H9 (cell line): ENCODE measurements around the gene HOXD10. TPM values are rescaled to one million over a fixed set of nuclear protein-coding genes. Genes with fewer than 3 reads are reported as not detected.

Experiments used
- DNase-seq: peaks from one replicate; pipeline ENCODE4 v3.0.0-alpha.2; 2017
- H2AFZ ChIP-seq: one replicate; pipeline ENCODE4 v1.6.1; 2013; ENCODE audit warnings: mild to moderate bottlenecking, low read length, control low read depth, moderate library complexity
- H2AK5ac ChIP-seq: 2 replicates; pipeline ENCODE4 v1.6.1; 2013; ENCODE audit warnings: low read length, control low read depth, mixed read lengths; ENCODE audit not compliant: insufficient read length
- H2BK120ac ChIP-seq: one replicate; pipeline ENCODE4 v1.6.1; 2013; ENCODE audit warnings: low read depth, mild to moderate bottlenecking, low read length, control low read depth, inconsistent platforms; ENCODE audit not compliant: poor library complexity, severe bottlenecking
- H2BK12ac ChIP-seq: 2 replicates; pipeline ENCODE4 v1.6.1; 2013; ENCODE audit warnings: low read length, control low read depth, mixed read lengths, low read depth; ENCODE audit not compliant: insufficient read length
- H2BK15ac ChIP-seq: 2 replicates; pipeline ENCODE4 v1.6.1; 2013; ENCODE audit warnings: low read depth, low read length, control low read depth
- H2BK20ac ChIP-seq: one replicate; pipeline ENCODE4 v1.6.1; 2013; ENCODE audit warnings: low read depth, mild to moderate bottlenecking, low read length, control low read depth, inconsistent platforms; ENCODE audit not compliant: poor library complexity, severe bottlenecking
- H2BK5ac ChIP-seq: 2 replicates; pipeline ENCODE4 v1.6.1; 2013; ENCODE audit warnings: low read length, control low read depth, mixed read lengths; ENCODE audit not compliant: insufficient read length
- H3K14ac ChIP-seq: 2 replicates; pipeline ENCODE4 v1.6.1; 2013; ENCODE audit warnings: low read length, control low read depth; ENCODE audit not compliant: insufficient read depth
- H3K18ac ChIP-seq: 2 replicates; pipeline ENCODE4 v1.6.1; 2013; ENCODE audit warnings: low read depth, mild to moderate bottlenecking, mixed read lengths, low read length, control low read depth; ENCODE audit not compliant: insufficient read length
- H3K23ac ChIP-seq: 2 replicates; pipeline ENCODE4 v1.6.1; 2013; ENCODE audit warnings: low read length, control low read depth, mixed read lengths, low read depth; ENCODE audit not compliant: insufficient read length
- H3K23me2 ChIP-seq: 2 replicates; pipeline ENCODE4 v1.6.1; 2013; ENCODE audit warnings: low read depth, mild to moderate bottlenecking, mixed read lengths, low read length, control low read depth; ENCODE audit not compliant: insufficient read length, poor library complexity, severe bottlenecking
- H3K27ac ChIP-seq: 2 replicates; pipeline ENCODE4 v1.5.1; 2013; ENCODE audit warnings: low read length, control low read depth, mixed read lengths, low read depth; ENCODE audit not compliant: insufficient read length
- H3K27me3 ChIP-seq: 2 replicates; pipeline ENCODE4 v1.6.1; 2013; ENCODE audit warnings: low read length, control low read depth, inconsistent platforms; ENCODE audit not compliant: insufficient read depth
- H3K4ac ChIP-seq: 2 replicates; pipeline ENCODE4 v1.6.1; 2013; ENCODE audit warnings: low read depth, mild to moderate bottlenecking, control low read depth, inconsistent platforms, low read length, moderate library complexity
- H3K4me1 ChIP-seq: 2 replicates; pipeline ENCODE4 v1.6.1; 2013; ENCODE audit warnings: low read length, control low read depth, inconsistent platforms; ENCODE audit not compliant: insufficient read depth
- H3K4me2 ChIP-seq: 2 replicates; pipeline ENCODE4 v1.6.1; 2013; ENCODE audit warnings: low read length, control low read depth, mixed read lengths; ENCODE audit not compliant: insufficient read length, insufficient read depth
- H3K56ac ChIP-seq: 2 replicates; pipeline ENCODE4 v1.6.1; 2013; ENCODE audit warnings: low read depth, mild to moderate bottlenecking, mixed read lengths, low read length, control low read depth; ENCODE audit not compliant: insufficient read length
- H3K79me1 ChIP-seq: 2 replicates; pipeline ENCODE4 v1.6.1; 2013; ENCODE audit warnings: low read depth, mild to moderate bottlenecking, moderate library complexity, low read length, control low read depth, inconsistent platforms; ENCODE audit not compliant: insufficient read depth, poor library complexity, severe bottlenecking
- H3K79me2 ChIP-seq: 2 replicates; pipeline ENCODE4 v1.6.1; 2013; ENCODE audit warnings: low read length, control low read depth, inconsistent platforms; ENCODE audit not compliant: insufficient read depth
- H3K9ac ChIP-seq: 2 replicates; pipeline ENCODE4 v1.6.1; 2013; ENCODE audit warnings: low read length, control low read depth, mixed read lengths; ENCODE audit not compliant: insufficient read length; ENCODE audit errors: extremely low read depth
- H3K9me3 ChIP-seq: one replicate; pipeline ENCODE4 v1.6.1; 2013; ENCODE audit warnings: low read depth, low read length, inconsistent platforms; ENCODE audit not compliant: control insufficient read depth
- H3T11ph ChIP-seq: one replicate; pipeline ENCODE4 v1.6.1; 2013; ENCODE audit warnings: mild to moderate bottlenecking, low read length, control low read depth, inconsistent platforms
- H4K20me1 ChIP-seq: one replicate; pipeline ENCODE4 v1.6.1; 2013; ENCODE audit not compliant: control insufficient read depth, insufficient read length, insufficient read depth
- H4K5ac ChIP-seq: 2 replicates; pipeline ENCODE4 v1.6.1; 2013; ENCODE audit warnings: low read depth, mild to moderate bottlenecking, mixed read lengths, low read length, control low read depth; ENCODE audit not compliant: insufficient read length
- H4K8ac ChIP-seq: replicated peaks from 2 replicates; pipeline ENCODE4 v1.6.1; 2013; ENCODE audit warnings: low read length, control low read depth, mixed read lengths, low read depth; ENCODE audit not compliant: insufficient read length
- H4K91ac ChIP-seq: 2 replicates; pipeline ENCODE4 v1.6.1; 2013; ENCODE audit warnings: low read depth, mild to moderate bottlenecking, moderate library complexity, mixed read lengths, low read length, control low read depth; ENCODE audit not compliant: insufficient read length
- H3K27ac Mint-ChIP-seq, 3 experiments: 2 replicates in 2 of 3; 3 replicates in 1 of 3; pipeline ENCODE4 v1.8.0; 2020 to 2021; ENCODE audit warnings: mixed read lengths in 3 of 3, mild to moderate bottlenecking in 1 of 3, moderate library complexity in 1 of 3
- H3K27me3 Mint-ChIP-seq: 2 replicates; pipeline ENCODE4 v1.8.0; 2021; ENCODE audit warnings: low read depth, mild to moderate bottlenecking, moderate library complexity, mixed read lengths
- H3K36me3 Mint-ChIP-seq, 3 experiments: 2 replicates in 2 of 3; 3 replicates in 1 of 3; pipeline ENCODE4 v1.8.0; 2020 to 2021; ENCODE audit warnings: low read depth in 3 of 3, mixed read lengths in 3 of 3; ENCODE audit not compliant: insufficient read depth in 1 of 3
- H3K4me1 Mint-ChIP-seq, 2 experiments: 2 replicates each; pipeline ENCODE4 v1.8.0; 2020; ENCODE audit warnings: mixed read lengths in 2 of 2
- H3K4me3 Mint-ChIP-seq, 2 experiments: 2 replicates in 1 of 2; 3 replicates in 1 of 2; pipeline ENCODE4 v1.8.0; 2020 to 2021; ENCODE audit warnings: mild to moderate bottlenecking in 2 of 2, mixed read lengths in 2 of 2, moderate library complexity in 1 of 2
- H3K9me3 Mint-ChIP-seq, 2 experiments: 2 replicates in 1 of 2; 3 replicates in 1 of 2; pipeline ENCODE4 v1.8.0; 2020; ENCODE audit warnings: mild to moderate bottlenecking in 2 of 2, mixed read lengths in 2 of 2, moderate library complexity in 1 of 2
- CTCF ChIP-seq: fragments of 200-600 bp; sonication (generic); conservative IDR thresholded peaks from 3 replicates; pipeline ENCODE4 v1.8.0; 2021; ENCODE audit warnings: antibody characterized with exemption, mild to moderate bottlenecking
- WGBS: extraction: QIAGEN DNeasy Blood & Tissue Kit; methylation state at CpG from one replicate; pipeline ENCODE4 v1.1.7; 2013; ENCODE audit warnings: missing lambda C conversion rate, low lambda C conversion rate, mixed read lengths; ENCODE audit not compliant: insufficient read length; ENCODE audit errors: extremely low coverage; 5-methylcytosine and 5-hydroxymethylcytosine counted together
- total RNA-seq: library from RNA; stranded (reverse); gene quantifications from 2 replicates; pipeline ENCODE4 v1.2.1, GENCODE V29; 2021

The HOXD10 gene
- total RNA-seq, 1 experiment from 2014 or later = not detected

DNA sequence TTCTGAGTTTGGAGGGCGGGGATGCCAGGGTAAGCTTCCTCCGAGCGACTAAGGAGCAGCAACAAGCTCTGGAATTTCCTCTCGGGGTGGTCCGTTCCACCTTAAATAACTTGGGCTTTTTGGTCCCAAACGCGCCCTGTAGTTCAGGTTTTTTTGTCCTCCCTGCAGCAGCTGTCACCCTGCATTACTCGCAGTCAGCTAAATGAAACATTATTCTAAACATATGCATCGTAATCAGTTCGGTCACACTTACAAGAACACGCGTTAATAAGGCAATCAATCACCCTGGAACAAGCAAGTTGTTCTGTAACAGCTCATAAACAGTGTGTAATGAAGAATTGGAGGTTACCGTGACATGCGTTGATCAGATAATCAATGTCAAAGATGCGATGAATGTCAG lies 41.1 kb upstream of the HOXD10 start:
- Histone ChIP-seq H2BK12ac (no peak overlapping the region), H2AK5ac (no peak overlapping the region), H3K9me3 (no peaks in the 10 kb centered on the region), H2BK120ac (no peak overlapping the region), H3K23me2 (peaks cover 7% of the 10 kb centered on the region), H3T11ph (no peak overlapping the region), H3K79me2 (no peaks in the 10 kb centered on the region), H3K27ac (no peak overlapping the region), H3K27me3 (peaks cover 87% of the 10 kb centered on the region), H3K18ac (no peak overlapping the region), H2BK15ac (no peak overlapping the region), H3K14ac (no peak overlapping the region), H2BK20ac (no peak overlapping the region), H3K56ac (no peak overlapping the region), H3K4me2 (peak overlapping the region; percentile 39), H2AFZ (no peak overlapping the region), H3K9ac (no peak overlapping the region), H3K4me1 (no peaks in the 10 kb centered on the region), H3K4ac (no peak overlapping the region), H3K79me1 (no peaks in the 10 kb centered on the region), H4K20me1 (no peaks in the 10 kb centered on the region), H4K91ac (no peak overlapping the region), H4K8ac (no peak overlapping the region), H2BK5ac (no peak overlapping the region), H4K5ac (no peak overlapping the region), H3K23ac (no peak overlapping the region)
- Mint-ChIP-seq H3K9me3 (peaks cover 5 to 7% of the 10 kb centered on the region in 2 experiments; a peak in 4 of 5 replicates), H3K36me3 (peaks cover 0 to 4% (median 0%) of the 10 kb centered on the region in 3 experiments; a peak in 1 of 7 replicates), H3K4me3 (no peak overlapping the region), H3K27ac (no peak overlapping the region), H3K4me1 (peaks cover 15 to 36% of the 10 kb centered on the region in 2 experiments), H3K27me3 (peaks cover 96% of the 10 kb centered on the region)
- no peak for TF ChIP-seq CTCF
- WGBS = no CpG with 5 or more reads among the region's 15 CpGs
- DNase-seq = peak; percentile 53
